HG02798 (cell line): ENCODE data around the gene SLC26A2.
"Not testable (repeated sequence)": the region's sequence is repeated elsewhere in the genome, so short reads cannot be mapped to it uniquely, and the experiment has no call there.

Experiments
- ATAC-seq: cut with Tn5 transposase; IDR thresholded peaks from one replicate; pipeline ENCODE4 v1.9.1; 2021; ENCODE audit warnings: mild to moderate bottlenecking; ENCODE audit not compliant: unreplicated experiment, poor library complexity

Gene SLC26A2

GRCh38 chr5:149936044-149936699 lies 24.4 kb upstream of the SLC26A2 start:
- ATAC-seq: no peak

DNA sequence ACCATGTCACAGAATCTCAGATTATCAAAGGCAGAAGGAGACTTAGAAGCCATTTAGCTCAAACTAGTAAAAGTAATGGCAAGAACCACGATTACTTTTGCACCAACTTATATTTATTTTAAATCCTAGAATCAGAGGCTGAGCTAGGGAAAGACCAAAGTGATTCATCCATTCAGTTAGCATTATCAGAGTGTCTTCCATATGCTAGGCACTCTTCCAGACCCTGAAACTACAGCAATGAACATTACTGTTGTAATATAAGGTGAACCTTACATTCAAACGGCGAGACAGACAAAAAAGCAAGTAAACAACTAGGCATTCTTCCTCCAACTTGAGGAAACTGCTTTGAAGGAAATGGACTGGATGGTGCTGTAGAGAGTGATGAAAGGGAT lies 23.9 kb upstream of the SLC26A2 start:
- ATAC-seq: no peak

DNA sequence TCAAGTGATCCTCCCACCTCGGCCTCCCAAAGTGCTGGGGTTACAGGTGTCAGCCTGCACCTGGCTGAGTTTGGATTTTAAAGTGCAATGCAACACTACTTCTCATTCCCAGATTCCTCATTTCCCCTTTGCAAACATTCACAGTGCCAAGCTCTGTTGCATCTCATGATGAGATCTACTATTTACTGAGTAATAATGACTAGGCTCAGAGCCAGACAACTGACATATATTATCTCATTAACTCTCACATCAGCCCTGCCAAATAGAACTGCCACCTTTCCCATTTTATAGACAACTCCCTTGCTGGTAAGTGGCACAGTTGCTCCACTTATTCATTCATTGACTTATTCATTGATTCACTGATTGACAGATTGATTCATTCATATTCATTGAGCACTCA lies 22.9 kb upstream of the SLC26A2 start:
- ATAC-seq: no peak

GRCh38 chr5:149938279-149938678 lies 22.3 kb upstream of the SLC26A2 start:
- no peak for ATAC-seq

GRCh38 chr5:149938791-149939358 lies 21.7 kb upstream of the SLC26A2 start:
- ATAC-seq: no peak

GRCh38 chr5:149939546-149939945 lies 21.0 kb upstream of the SLC26A2 start:
- no peak for ATAC-seq

DNA sequence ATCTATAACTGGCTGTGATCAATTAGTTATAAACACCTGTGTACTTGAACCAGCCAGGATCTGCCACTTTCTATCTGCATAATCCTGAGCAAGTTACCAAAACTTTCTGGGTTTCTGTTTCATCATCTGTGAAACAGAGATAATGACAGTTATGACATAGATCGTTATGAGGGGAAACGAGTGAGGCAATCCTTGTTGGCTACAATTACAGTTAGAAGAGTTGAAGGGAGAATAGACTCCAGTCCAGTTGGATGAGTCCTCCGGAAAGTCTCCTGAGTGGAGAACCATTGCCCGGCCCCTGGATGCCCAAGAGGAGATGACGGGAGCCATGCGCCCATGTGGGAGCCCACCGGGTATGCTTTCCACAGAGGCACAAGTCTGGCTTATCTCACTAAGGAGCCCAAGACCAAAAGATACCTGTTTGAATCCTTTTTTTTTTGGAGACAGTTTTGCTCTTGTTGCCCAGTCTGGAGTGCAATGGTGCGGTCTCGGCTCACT lies 20.4 kb upstream of the SLC26A2 start:
- ATAC-seq: peak; percentile 81

DNA sequence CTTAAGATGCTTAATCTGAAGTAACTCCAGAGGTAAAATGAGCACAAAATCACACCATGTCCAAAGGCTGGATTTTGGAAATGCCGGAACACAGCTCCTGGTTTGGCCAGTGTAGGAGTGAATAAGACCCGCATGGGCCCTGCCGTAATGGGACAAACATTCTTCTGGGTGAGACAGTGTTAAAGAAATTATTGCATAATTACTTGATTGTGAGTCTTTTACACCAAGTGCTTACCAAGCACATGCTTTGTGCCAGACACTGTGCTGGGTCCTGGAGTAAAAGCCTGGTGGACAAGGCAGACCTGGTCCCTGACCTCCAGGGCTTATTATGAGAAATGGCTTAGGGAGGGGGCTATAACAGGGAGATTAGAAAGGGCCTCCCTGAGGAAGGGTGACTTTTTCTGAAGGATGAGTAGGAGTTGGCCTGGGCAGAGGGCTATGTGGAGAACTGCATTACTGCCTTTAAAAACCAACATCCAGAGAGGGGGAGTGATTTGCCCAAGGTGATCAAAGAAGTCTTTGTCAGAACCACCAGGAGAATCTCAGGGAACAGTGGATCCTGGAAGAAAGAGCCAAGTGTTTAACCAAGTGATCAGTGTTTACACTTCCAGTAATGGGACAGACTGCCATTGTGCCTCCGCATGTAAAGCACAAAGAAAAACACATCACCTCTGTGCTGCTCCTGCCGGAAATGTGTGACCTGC lies 19.5 kb upstream of the SLC26A2 start:
- no peak for ATAC-seq

DNA sequence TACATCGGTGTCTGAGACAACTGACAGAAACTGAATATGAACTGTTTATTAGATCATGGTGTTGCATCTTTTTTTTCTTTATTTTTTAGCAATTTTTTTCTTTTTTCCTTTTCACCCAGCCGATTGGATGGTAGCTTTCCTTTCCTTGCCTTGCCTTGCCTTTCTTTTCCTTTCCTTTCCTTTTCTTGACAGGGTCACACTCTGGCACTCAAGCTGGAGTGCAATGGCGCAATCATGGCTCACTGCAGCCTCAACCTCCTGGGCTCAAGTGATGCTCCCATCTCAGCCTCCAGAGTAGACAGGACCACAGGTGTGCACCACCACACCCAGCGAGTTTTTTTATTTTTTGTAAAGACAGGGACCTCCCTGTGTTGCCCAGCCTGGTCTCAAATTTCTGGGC lies 18.8 kb upstream of the SLC26A2 start:
- ATAC-seq: no peak

- ATAC-seq: no peak
Measured at GRCh38 chr5:149942199-149942598, 18.4 kb upstream of the SLC26A2 start.

- not testable (repeated sequence) for ATAC-seq
Measured at GRCh38 chr5:149942741-149943169, 17.8 kb upstream of the SLC26A2 start.

DNA sequence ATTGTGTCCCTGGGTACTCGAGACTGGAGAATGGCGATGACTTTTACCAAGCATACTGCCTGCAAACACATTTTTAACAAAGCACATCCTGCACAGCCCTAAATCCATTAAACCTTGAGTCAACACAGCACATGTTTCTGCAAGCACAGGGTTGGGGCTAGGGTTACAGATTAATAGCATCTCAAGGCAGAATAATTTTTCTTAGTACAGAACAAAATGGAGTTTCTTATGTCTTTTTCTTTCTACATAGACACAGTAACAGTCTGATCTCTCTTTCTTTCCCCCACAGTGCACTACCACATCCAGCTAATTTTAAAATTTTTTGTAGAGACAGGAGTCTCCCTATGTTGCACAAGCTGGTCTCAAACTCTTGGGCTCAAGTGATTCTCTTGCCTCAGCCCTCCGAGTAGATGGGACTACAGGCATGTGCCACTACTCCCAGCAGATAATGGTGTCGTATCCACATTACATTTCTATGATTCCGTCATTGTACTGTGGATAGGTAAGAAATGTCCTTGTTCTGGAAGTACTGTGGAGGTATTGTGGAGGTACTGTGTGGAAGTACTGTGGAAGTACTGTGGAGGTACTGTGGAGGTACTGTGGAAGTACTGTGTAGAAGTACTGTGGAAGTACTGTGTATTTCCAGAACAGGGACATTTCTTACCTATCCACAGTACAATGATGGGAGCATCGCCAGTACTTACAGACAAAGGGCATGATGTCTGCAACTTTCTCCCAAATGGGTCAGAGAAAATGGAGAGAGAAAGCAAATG lies 17.2 kb upstream of the SLC26A2 start:
- ATAC-seq: not testable (repeated sequence)

DNA sequence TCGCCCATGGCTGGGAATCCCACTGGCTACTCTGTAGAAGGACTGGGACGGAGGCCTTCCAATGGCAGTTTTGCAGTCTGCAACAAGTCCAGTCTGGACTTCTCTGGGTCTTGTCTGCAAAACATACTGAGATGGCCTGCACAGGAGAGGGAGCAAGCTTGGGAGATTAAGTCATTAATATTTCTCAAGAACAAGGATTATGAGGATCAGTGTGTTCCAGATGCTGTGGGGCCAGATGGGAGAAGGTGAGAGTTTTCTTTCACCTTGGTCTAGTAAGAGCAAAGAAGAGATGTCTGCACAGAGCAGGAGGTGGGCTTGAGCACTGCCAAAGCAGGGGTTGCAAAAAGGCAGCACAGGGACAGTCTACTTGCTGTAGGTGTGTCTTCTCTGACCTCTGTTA lies 15.9 kb upstream of the SLC26A2 start, which contains the start of gene PDE6A:
PDE6A (minus strand) TSS at position 128 of the 400 bp plus-strand sequence; CDS start at position 8, 120 bp downstream.
- ATAC-seq: no peak

DNA sequence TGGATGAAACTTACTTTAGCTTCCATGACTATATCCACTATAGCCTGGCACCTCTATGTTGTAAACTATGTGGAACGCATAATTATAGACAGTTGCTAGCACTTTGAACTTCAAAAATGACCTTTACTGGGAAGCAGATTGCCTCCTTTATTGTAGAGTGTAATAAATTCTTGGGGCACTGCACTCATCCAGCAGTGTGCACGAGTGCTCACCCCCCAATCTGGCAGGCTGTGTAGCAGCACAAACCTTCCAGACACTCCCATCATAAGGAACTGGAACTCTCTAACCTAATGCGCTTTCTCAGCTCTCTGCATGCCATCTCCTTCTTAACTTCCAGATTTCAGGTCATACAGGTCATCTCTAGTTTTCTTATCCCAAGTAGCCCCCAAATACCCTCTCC lies 14.4 kb upstream of the SLC26A2 start:
- ATAC-seq: no peak

- no peak for ATAC-seq
Measured at GRCh38 chr5:149948993-149949392, 11.6 kb upstream of the SLC26A2 start.

GRCh38 chr5:149951138-149951749 lies 9.3 kb upstream of the SLC26A2 start:
- ATAC-seq: no peak

DNA sequence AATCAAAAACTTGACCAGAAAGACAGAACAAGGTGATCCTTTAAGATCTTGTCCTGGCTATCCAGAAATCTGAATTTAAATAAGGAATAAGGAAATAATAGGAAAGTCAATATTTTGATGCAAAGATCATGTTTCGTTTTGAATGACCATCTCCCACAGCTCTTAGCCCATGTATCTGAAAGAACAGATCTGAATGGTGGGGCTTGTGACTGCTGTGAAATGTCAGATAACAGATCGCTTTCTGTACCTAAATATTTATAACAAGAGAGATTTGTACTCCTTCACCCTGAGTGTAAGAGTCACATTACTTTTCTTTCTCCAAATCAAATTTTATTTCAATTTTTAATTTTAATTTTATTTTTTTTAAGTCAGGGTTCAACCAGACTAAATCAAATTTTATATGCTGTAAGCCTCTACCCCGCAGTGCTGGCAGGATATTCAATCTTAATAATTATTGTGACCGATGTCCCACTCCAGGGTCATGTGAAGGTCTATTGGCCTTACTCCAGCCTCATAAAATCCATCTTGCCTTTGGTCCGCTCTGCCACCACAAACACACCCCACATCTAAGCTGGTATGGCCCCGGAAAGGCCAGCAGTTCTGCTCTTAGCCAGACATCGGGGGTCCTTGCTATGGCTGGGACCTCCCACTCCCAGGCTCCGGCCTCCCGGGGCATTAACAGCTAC lies 7.0 kb upstream of the SLC26A2 start:
- ATAC-seq: no peak

- no peak for ATAC-seq
Measured at GRCh38 chr5:149954798-149955197, 5.8 kb upstream of the SLC26A2 start.

DNA sequence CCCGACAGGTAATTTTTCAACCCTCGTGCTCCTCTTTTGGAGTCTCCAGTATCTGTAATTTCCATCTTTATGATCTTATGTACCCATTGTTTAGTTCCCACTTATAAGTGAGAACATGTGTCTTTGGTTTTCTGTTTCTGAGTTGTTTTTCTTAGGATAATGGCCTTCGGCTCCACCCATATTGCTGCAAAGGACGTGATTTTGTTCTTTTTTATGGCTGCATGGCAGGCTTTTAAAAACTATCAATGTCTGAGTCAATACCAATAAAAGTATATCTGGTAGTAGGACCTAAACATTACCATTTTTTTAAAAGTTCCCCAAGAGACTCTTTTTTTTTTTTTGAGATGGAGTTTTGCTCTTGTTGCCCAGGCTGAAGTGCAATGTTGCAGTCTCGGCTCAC lies 3.9 kb upstream of the SLC26A2 start:
- ATAC-seq: no peak

DNA sequence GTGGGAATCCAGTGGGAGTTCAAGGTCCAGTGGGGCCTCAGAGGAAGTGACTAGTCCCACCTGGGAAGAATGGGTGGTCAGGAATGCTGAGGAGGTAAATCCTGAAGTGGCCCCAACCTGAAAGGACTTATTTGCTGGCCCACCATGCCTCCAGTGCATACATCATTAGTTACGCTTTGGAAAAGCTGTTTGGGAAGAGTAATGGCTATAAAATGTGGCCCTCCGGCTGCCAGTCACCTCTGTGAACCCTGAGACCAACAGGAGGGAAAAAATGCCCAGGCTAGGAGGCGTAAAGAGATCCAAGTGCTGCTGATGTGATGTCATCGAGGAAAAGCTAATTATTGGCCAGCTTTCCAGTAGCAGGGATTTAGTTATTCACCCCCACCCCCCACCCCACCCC lies 2.7 kb upstream of the SLC26A2 start:
- no peak for ATAC-seq
